ENCODE data around the gene BIN1. TPM values are rescaled to one million over a fixed set of nuclear protein-coding genes. Genes with fewer than 3 reads are reported as not detected.

BIN1 gene
- total RNA-seq, 1 experiment from 2014 or later, result 198 TPM

GRCh38 chr2:127089478-127090235, 17.3 kb downstream of the BIN1 start:
- peaks cover 66% of the 10 kb centered on the region for H3K36me3 Mint-ChIP-seq (ENCODE audit: insufficient read depth, unreplicated experiment)
- H3K9me3 Mint-ChIP-seq (ENCODE audit: unreplicated experiment), result no peaks in the 10 kb centered on the region
- CTCF ChIA-PET, result interaction anchor here (0.5 kb wide), 1 partner anchor 714 kb away, joined by 3 read pairs; no protein-coding TSS in a partner anchor
- POLR2A ChIA-PET, result no interaction called here
- H3K4me1 Mint-ChIP-seq (ENCODE audit: low read depth, unreplicated experiment), result peaks cover 39% of the 10 kb centered on the region
- H3K27me3 ChIP-seq (replicated peaks; ENCODE audit: control insufficient read depth, insufficient read depth, low read length), result no peaks in the 10 kb centered on the region
- H3K27me3 Mint-ChIP-seq (ENCODE audit: insufficient read depth, unreplicated experiment), result no peaks in the 10 kb centered on the region
- H3K4me3 ChIP-seq (ENCODE audit: low read depth, low read length), result no peak overlapping the region
- TF ChIP-seq CTCF (IDR thresholded peaks at IDR 0.05; ENCODE audit: insufficient read depth in 1 of 2, low read depth in 1 of 2, low read length in 1 of 2, severe bottlenecking in 1 of 2, unreplicated experiment in 1 of 2), result no peak
- no peak overlapping the region for H3K4me3 Mint-ChIP-seq (ENCODE audit: unreplicated experiment)
- no peaks in the 10 kb centered on the region; the same call in 1 of the 2 replicates for H3K36me3 ChIP-seq (ENCODE audit: control insufficient read depth, insufficient read depth, low read length)
- intact Hi-C loops (cut with micrococcal nuclease; ENCODE audit: unreplicated experiment), result no loop called here
- H3K27ac Mint-ChIP-seq (ENCODE audit: unreplicated experiment), result peak overlapping the region; percentile 51
- no peak for DNase-seq
- BruUV-seq (replicated peaks), result no TSS peak
- H3K4me1 ChIP-seq, result peaks cover 60% of the 10 kb centered on the region
- H3K9me3 ChIP-seq, result no peaks in the 10 kb centered on the region

- H3K36me3 ChIP-seq (ENCODE audit: control insufficient read depth, insufficient read depth, low read length), result peaks cover 1% of the 10 kb centered on the region
- Mint-ChIP-seq H3K9me3 (ENCODE audit: unreplicated experiment) (no peaks in the 10 kb centered on the region), H3K4me1 (ENCODE audit: low read depth, unreplicated experiment) (peaks cover 45% of the 10 kb centered on the region), H3K27me3 (ENCODE audit: insufficient read depth, unreplicated experiment) (no peaks in the 10 kb centered on the region), H3K36me3 (ENCODE audit: insufficient read depth, unreplicated experiment) (peaks cover 67% of the 10 kb centered on the region), H3K4me3 (ENCODE audit: unreplicated experiment) (no peak overlapping the region), H3K27ac (ENCODE audit: unreplicated experiment) (peak overlapping the region; percentile 51)
- POLR2A ChIA-PET, result no interaction called here
- H3K27me3 ChIP-seq (replicated peaks; ENCODE audit: control insufficient read depth, insufficient read depth, low read length), result no peaks in the 10 kb centered on the region
- peaks cover 60% of the 10 kb centered on the region for H3K4me1 ChIP-seq
- BruUV-seq (replicated peaks), result no TSS peak
- intact Hi-C loops (cut with micrococcal nuclease; ENCODE audit: unreplicated experiment), result no loop called here
- TF ChIP-seq CTCF (IDR thresholded peaks at IDR 0.05; ENCODE audit: insufficient read depth in 1 of 2, low read depth in 1 of 2, low read length in 1 of 2, severe bottlenecking in 1 of 2, unreplicated experiment in 1 of 2), result no peak
- no peak overlapping the region for H3K4me3 ChIP-seq (ENCODE audit: low read depth, low read length)
- no peak for DNase-seq
- CTCF ChIA-PET, result interaction anchor here (0.5 kb wide), 1 partner anchor 715 kb away, joined by 3 read pairs; no protein-coding TSS in a partner anchor
- H3K9me3 ChIP-seq, result no peaks in the 10 kb centered on the region
Measured at GRCh38 chr2:127088706-127089105, 18.2 kb downstream of the BIN1 start.

GRCh38 chr2:127087791-127088495, 19.0 kb downstream of the BIN1 start:
- no peak for DNase-seq
- H3K9me3 ChIP-seq, result no peaks in the 10 kb centered on the region
- Mint-ChIP-seq H3K4me3 (ENCODE audit: unreplicated experiment) (peak overlapping the region; percentile 3), H3K27me3 (ENCODE audit: insufficient read depth, unreplicated experiment) (no peaks in the 10 kb centered on the region), H3K36me3 (ENCODE audit: insufficient read depth, unreplicated experiment) (peaks cover 74% of the 10 kb centered on the region), H3K27ac (ENCODE audit: unreplicated experiment) (peak overlapping the region; percentile 51), H3K4me1 (ENCODE audit: low read depth, unreplicated experiment) (peaks cover 45% of the 10 kb centered on the region), H3K9me3 (ENCODE audit: unreplicated experiment) (no peaks in the 10 kb centered on the region)
- H3K4me3 ChIP-seq (ENCODE audit: low read depth, low read length), result no peak overlapping the region
- no peak for TF ChIP-seq CTCF (IDR thresholded peaks at IDR 0.05; ENCODE audit: insufficient read depth in 1 of 2, low read depth in 1 of 2, low read length in 1 of 2, severe bottlenecking in 1 of 2, unreplicated experiment in 1 of 2)
- ChIA-PET CTCF (interaction anchor here (0.7 kb wide), 1 partner anchor 20 kb away, joined by 4 read pairs; no protein-coding TSS in a partner anchor), POLR2A (interaction anchor here (1.1 kb wide), 1 partner anchor 13 kb away, joined by 3 read pairs; no protein-coding TSS in a partner anchor)
- intact Hi-C loops (cut with micrococcal nuclease; ENCODE audit: unreplicated experiment), result no loop called here
- no TSS peak for BruUV-seq (replicated peaks)
- peaks cover 4% of the 10 kb centered on the region for H3K36me3 ChIP-seq (ENCODE audit: control insufficient read depth, insufficient read depth, low read length)
- peaks cover 59% of the 10 kb centered on the region for H3K4me1 ChIP-seq
- no peaks in the 10 kb centered on the region for H3K27me3 ChIP-seq (replicated peaks; ENCODE audit: control insufficient read depth, insufficient read depth, low read length)

Data from Caco-2 (cell line).